NCI-H345 treated with DMSO at 0.1 percent for 48 hours (cell line): Measurements from ENCODE around the gene ZNRD2.
"Not testable (repeated sequence)": the region's sequence is repeated elsewhere in the genome, so short reads cannot be mapped to it uniquely, and the experiment has no call there.

Experiments
- DNase-seq: peaks from one replicate; lab custom pipeline; 2025; ENCODE audit not compliant: unreplicated experiment; lab: John Stamatoyannopoulos, UW

Gene ZNRD2

GRCh38 chr11:65555693-65556231 is 14.5 kb upstream of the ZNRD2 start:
- no peak for DNase-seq

- no peak for DNase-seq
Observed at GRCh38 chr11:65556470-65557279, 13.6 kb upstream of the ZNRD2 start.

- DNase-seq = no peak
Observed at GRCh38 chr11:65557280-65558001, 12.8 kb upstream of the ZNRD2 start.

- no peak for DNase-seq
Observed at GRCh38 chr11:65558002-65558929, 12.0 kb upstream of the ZNRD2 start, which contains the start of gene LTBP3. LTBP3 (minus strand) TSS chr11:65558359; CDS start chr11:65557959, 400 bp downstream.

GRCh38 chr11:65558930-65559509 is 11.3 kb upstream of the ZNRD2 start:
- no peak for DNase-seq

- no peak for DNase-seq
Observed at GRCh38 chr11:65559535-65559934, 10.7 kb upstream of the ZNRD2 start.

- peak; percentile 66 for DNase-seq
Observed at GRCh38 chr11:65559951-65560537, 10.2 kb upstream of the ZNRD2 start.

- no peak for DNase-seq
Observed at GRCh38 chr11:65560555-65561418, 9.5 kb upstream of the ZNRD2 start.

- DNase-seq = no peak
Observed at GRCh38 chr11:65562020-65562419, 8.3 kb upstream of the ZNRD2 start.

- DNase-seq = no peak
Observed at GRCh38 chr11:65562788-65563187, 7.5 kb upstream of the ZNRD2 start.

GRCh38 chr11:65563601-65564000 is 6.7 kb upstream of the ZNRD2 start:
- DNase-seq = no peak

- not testable (repeated sequence) for DNase-seq
Observed at GRCh38 chr11:65564879-65565559, 5.3 kb upstream of the ZNRD2 start.

GRCh38 chr11:65565624-65566453 is 4.4 kb upstream of the ZNRD2 start:
- DNase-seq = no peak

GRCh38 chr11:65569164-65569972 is 909 bp upstream of the ZNRD2 start:
- no peak for DNase-seq

- DNase-seq = no peak
Observed at GRCh38 chr11:65571420-65571819, 1.1 kb downstream of the ZNRD2 start.

GRCh38 chr11:65571940-65572339 is 1.7 kb downstream of the ZNRD2 start:
- no peak for DNase-seq
